ENCODE results near the gene PDX1. TPM values are rescaled to one million over a fixed set of nuclear protein-coding genes. Genes with fewer than 3 reads are reported as not detected.

The PDX1 gene
- polyA plus RNA-seq, 1 donor = not detected

- no peak for DNase-seq (ENCODE audit: low read depth)
Observed at GRCh38 chr13:27970382-27971235, 50.8 kb downstream of the PDX1 start.

DNA sequence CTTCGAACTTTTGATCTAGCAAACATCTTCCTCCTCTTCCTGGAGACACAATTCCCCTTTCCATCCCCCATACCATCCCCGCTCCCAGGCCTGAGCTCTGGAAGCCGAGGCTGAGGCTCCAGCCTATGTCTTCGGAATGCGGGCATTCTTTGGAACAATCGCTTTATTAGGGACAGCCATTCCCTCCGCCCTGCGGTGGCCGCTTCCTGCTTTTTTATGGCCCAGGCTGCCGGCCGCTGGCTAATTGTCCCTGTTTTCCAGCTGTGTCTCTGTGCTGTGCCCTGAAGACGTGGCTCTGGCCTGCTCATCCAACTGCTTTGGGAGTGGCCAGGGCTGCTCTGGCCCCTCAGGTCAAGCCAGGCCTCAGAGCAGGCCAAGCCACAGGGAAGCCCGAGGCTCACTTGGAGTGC lies 51.4 kb downstream of the PDX1 start:
- no peak for DNase-seq (ENCODE audit: low read depth)

DNA sequence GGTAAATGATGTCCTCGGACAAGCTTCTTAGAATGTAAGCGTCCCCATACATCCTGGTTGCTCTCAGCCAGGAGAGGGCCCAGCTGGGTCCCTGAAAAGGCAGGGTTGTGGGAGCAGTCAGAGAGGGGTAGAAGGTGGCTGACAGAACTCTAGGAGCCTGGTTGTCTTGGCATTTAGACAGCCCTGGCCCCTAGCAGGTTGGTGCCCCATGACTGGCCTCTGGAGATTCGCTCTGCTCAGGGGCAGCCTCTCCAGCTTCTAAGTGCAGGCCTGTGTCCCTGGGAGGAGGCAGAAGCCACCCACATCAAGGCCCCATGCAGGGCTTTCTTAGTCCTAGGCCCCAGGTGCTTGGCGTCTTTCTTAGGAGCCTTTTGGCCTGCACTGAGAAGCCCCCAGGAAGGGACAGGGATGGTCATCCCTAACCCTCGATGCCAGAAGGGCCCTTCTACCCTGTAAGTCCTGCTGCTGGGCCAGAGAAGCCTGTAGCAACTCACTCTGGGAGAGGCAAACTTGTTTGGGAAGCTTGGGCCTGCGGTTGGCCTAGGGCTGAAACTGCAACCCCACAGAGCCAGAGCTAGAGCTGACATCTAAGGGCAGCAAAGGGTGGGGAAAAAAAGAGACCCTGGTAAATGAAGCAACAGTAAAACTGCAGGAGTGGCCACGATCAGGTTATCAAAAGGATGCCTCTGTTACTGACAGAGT lies 52.1 kb downstream of the PDX1 start:
- DNase-seq (ENCODE audit: low read depth) = no peak

DNA sequence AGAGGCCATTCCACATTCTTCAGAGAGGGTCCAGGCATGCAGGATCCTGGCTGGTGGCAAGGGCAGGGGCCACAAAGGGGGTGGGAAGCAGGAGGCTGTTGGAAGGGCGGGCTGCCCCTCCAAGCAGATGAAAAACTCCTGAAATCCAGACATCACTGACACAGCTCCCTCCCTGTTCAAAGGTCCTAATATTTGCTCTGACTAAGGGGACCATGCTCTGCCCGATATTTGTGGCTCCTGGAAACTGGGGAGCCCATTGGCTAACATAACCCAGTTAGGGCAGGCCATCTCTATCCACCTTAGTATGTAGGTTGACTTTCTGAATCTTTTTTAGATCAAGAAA lies 52.6 kb downstream of the PDX1 start:
- no peak for DNase-seq (ENCODE audit: low read depth)

DNA sequence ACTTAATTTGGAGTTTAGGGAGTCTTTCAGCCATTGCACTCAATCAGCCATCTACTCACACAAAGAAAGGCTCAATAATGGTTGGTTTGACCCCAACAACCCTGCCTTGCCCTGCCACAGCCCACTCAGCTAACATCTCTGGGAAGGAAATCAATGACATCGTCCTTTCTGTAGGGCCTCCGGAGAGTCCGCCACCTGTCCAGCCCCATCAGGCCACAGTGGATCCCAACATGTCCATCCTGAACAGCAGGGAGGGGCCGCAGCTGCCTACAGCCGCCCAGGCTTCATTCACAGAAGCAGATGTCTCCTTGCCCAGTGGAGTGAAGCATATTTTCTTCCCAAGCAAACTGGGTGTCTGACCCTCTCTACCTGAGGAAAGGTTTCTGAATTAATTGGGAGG lies 53.5 kb downstream of the PDX1 start:
- no peak for DNase-seq (ENCODE audit: low read depth)

DNA sequence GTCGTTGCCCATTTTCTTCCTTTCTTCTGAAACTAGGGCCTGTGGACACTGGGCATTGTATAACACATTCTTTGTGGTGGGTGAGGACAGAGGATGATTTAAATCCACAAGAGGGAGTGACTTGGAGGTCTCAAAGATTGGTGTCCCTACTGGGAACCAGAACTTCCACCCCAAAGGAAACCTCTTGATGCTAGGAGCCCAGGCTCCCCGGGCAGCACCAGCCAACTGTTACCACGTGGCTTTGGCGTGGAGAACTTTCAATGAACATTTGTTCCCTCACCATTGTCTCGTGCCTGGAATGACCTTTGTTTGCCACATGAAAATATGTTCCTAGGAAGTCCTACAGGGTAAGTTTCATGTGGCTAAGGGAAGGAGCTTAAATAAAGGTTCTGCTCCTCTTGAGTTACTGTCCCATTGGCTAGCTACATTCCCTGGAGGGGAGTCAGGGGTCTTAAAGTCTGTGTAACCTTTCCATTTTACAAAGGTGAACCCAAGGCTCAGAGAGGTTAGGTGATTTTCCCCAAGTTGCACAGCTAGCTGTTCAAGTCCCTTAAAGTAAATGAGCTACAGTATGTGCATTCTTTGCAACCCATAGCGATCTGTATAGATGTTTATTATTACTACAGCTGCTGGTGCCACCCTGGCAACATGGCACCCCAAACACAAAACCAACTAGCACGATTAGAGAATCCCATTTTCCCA lies 54.3 kb downstream of the PDX1 start:
- no peak for DNase-seq (ENCODE audit: low read depth)

Other genes with a start within 250 kb of the PDX1 start
- not detected for gene GSX1, start 127.5 kb upstream of the PDX1 start, polyA plus RNA-seq (ENCODE audit: insufficient read length)
- not detected for gene CDX2, start 49.3 kb downstream of the PDX1 start, polyA plus RNA-seq (ENCODE audit: insufficient read length)
- not detected for gene URAD, start 68.7 kb downstream of the PDX1 start, polyA plus RNA-seq (ENCODE audit: insufficient read length)
- gene FLT3, start 180.6 kb downstream of the PDX1 start, polyA plus RNA-seq (ENCODE audit: insufficient read length) = 0.15 TPM
- gene PAN3, start 218.5 kb downstream of the PDX1 start, polyA plus RNA-seq (ENCODE audit: insufficient read length) = 20.8 TPM

All from forelimb muscle (tissue), 1 donor.